Glutamatergic neuron (in vitro differentiated cells): Measurements from ENCODE around the gene RBFOX1. TPM values are rescaled to one million over a fixed set of nuclear protein-coding genes. Genes with fewer than 3 reads are reported as not detected.

Source experiments
- DNase-seq: peaks from one replicate; pipeline ENCODE4 v3.0.0; 2022
- H3K27ac Mint-ChIP-seq: one replicate; pipeline ENCODE4 v1.8.0; 2020; ENCODE audit warnings: mild to moderate bottlenecking, mixed read lengths, inconsistent platforms; ENCODE audit not compliant: unreplicated experiment
- H3K27me3 Mint-ChIP-seq: one replicate; pipeline ENCODE4 v1.8.0; 2020; ENCODE audit warnings: mild to moderate bottlenecking, moderate library complexity, mixed read lengths, inconsistent platforms; ENCODE audit not compliant: unreplicated experiment
- H3K36me3 Mint-ChIP-seq: one replicate; pipeline ENCODE4 v1.8.0; 2020; ENCODE audit warnings: mild to moderate bottlenecking, mixed read lengths, inconsistent platforms; ENCODE audit not compliant: unreplicated experiment
- H3K4me1 Mint-ChIP-seq: one replicate; pipeline ENCODE4 v1.8.0; 2020; ENCODE audit warnings: mild to moderate bottlenecking, low read depth, mixed read lengths, inconsistent platforms; ENCODE audit not compliant: unreplicated experiment
- H3K4me3 Mint-ChIP-seq: one replicate; pipeline ENCODE4 v1.8.0; 2020; ENCODE audit warnings: mild to moderate bottlenecking, mixed read lengths, inconsistent platforms; ENCODE audit not compliant: unreplicated experiment
- H3K9me3 Mint-ChIP-seq: one replicate; pipeline ENCODE4 v1.8.0; 2020; ENCODE audit warnings: mild to moderate bottlenecking, moderate library complexity, mixed read lengths, inconsistent platforms; ENCODE audit not compliant: unreplicated experiment
- total RNA-seq: library from RNA; stranded (reverse); fragmentation: NEBNext Ultra II Directional; extraction: Animal tissue kit (Norgen Biotek cat#: 25700); gene quantifications from one replicate; pipeline ENCODE4 v1.2.1, GENCODE V29; 2021; ENCODE audit not compliant: unreplicated experiment
- TF ChIP-seq, protein P1 (sequence below): fragments of 200-600 bp; sonication (generic); IDR thresholded peaks from one replicate; pipeline ENCODE4 v1.5.0; 2021; ENCODE audit not compliant: partially characterized antibody, unreplicated experiment

Gene RBFOX1
- total RNA-seq, 1 donor from 2014 or later: 30.5 TPM

DNA sequence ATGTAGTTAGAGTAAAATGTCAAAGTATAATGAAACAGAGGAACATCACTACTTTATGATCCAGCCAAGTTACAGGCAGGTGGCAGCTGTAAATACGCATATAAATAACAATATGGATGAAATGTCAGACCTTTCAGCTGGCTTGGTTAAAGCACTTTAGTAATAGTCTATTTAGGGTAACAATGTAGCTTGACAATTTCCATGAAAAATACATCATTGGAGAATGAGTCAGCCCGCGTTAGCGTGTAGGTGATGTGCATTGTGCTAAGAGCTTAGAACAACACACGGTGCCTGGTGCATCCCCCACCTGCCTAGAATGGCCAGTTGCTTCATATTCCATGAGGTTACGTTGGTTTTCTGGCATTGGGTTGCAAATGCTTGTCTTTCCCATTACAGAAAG, 119.4 kb downstream of the RBFOX1 start:
- peaks cover 15% of the 10 kb centered on the region for H3K9me3 Mint-ChIP-seq
- TF ChIP-seq, protein P1, sequence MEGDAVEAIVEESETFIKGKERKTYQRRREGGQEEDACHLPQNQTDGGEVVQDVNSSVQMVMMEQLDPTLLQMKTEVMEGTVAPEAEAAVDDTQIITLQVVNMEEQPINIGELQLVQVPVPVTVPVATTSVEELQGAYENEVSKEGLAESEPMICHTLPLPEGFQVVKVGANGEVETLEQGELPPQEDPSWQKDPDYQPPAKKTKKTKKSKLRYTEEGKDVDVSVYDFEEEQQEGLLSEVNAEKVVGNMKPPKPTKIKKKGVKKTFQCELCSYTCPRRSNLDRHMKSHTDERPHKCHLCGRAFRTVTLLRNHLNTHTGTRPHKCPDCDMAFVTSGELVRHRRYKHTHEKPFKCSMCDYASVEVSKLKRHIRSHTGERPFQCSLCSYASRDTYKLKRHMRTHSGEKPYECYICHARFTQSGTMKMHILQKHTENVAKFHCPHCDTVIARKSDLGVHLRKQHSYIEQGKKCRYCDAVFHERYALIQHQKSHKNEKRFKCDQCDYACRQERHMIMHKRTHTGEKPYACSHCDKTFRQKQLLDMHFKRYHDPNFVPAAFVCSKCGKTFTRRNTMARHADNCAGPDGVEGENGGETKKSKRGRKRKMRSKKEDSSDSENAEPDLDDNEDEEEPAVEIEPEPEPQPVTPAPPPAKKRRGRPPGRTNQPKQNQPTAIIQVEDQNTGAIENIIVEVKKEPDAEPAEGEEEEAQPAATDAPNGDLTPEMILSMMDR: no peak
- H3K4me3 Mint-ChIP-seq: no peak overlapping the region
- DNase-seq: no peak
- peaks cover 4% of the 10 kb centered on the region for H3K36me3 Mint-ChIP-seq
- H3K27ac Mint-ChIP-seq: no peak overlapping the region
- H3K27me3 Mint-ChIP-seq: peaks cover 5% of the 10 kb centered on the region
- H3K4me1 Mint-ChIP-seq: no peaks in the 10 kb centered on the region

DNA sequence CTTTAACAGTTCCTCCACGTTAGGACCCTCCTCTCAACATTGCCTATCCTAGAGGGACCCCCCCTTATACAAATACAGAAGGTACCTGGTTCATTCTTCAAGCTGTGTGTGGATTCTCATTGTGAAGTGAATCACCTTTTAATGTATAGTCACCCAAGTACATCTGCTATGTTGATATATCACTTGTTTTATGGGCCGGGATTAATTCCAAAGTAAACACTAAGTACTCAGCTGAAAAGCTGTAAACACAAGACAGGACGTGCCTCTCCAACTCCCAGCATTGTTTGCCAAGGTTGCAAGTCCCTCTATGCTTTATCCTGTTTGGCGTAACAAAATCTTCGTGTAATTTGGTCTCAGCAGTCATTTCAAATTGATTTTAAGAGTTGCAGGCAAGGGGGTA, 123.6 kb downstream of the RBFOX1 start:
- no peak for DNase-seq
- H3K4me1 Mint-ChIP-seq: no peaks in the 10 kb centered on the region
- peaks cover 4% of the 10 kb centered on the region for H3K9me3 Mint-ChIP-seq
- TF ChIP-seq, protein P1: no peak
- peaks cover 9% of the 10 kb centered on the region for H3K36me3 Mint-ChIP-seq
- H3K27me3 Mint-ChIP-seq: peaks cover 2% of the 10 kb centered on the region
- no peak overlapping the region for H3K27ac Mint-ChIP-seq
- H3K4me3 Mint-ChIP-seq: no peak overlapping the region

DNA sequence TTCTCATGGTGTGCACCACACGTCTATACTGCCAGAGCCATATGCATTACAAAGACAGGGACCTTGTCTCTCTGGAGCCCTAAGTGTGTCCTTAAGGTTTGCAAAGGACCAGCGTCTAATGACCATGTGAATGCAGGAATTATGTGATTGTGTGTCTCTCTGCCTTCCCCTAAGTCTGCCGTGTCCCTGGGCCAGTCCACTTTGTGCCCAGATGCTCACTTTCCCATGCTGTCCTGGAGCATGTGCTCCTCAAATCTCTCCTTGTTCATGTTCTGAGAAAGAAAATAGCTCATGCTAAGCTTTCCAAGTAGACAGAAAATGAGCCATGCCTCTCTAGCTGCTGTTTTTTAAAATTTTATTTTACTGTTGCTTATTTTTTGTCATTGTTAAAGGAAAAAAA, 125.5 kb downstream of the RBFOX1 start:
- TF ChIP-seq, protein P1: no peak

DNA sequence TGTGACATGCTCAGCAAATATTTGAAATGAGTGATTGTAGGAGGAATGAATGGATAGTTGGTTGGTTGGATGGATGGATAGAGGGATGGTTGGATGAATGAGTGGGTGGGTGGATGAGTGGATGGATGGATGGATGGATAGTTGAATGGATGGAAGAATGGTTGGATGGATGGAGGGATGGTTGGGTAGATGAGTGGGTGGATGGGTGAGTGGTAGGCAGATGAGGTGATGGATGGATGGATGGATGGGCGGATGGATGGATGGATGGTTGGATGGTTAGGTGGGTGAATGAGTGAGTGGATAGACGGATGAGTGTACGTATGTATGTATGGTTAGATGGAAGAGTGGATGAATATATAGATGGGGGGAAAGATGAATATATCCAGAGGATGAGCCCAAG, 137.7 kb downstream of the RBFOX1 start:
- H3K27me3 Mint-ChIP-seq: no peaks in the 10 kb centered on the region
- TF ChIP-seq, protein P1: no peak
- H3K4me1 Mint-ChIP-seq: no peaks in the 10 kb centered on the region
- no peak overlapping the region for H3K27ac Mint-ChIP-seq
- no peak overlapping the region for H3K4me3 Mint-ChIP-seq
- DNase-seq: no peak
- H3K9me3 Mint-ChIP-seq: peaks cover 5% of the 10 kb centered on the region
- peaks cover 4% of the 10 kb centered on the region for H3K36me3 Mint-ChIP-seq

More for the DNA sequence above, 125.5 kb downstream of the RBFOX1 start:
- H3K36me3 Mint-ChIP-seq: peaks cover 9% of the 10 kb centered on the region
- H3K4me3 Mint-ChIP-seq: no peak overlapping the region
- peaks cover 2% of the 10 kb centered on the region for H3K27me3 Mint-ChIP-seq
- DNase-seq: no peak
- no peak overlapping the region for H3K27ac Mint-ChIP-seq
- no peaks in the 10 kb centered on the region for H3K4me1 Mint-ChIP-seq
- peaks cover 5% of the 10 kb centered on the region for H3K9me3 Mint-ChIP-seq

DNA sequence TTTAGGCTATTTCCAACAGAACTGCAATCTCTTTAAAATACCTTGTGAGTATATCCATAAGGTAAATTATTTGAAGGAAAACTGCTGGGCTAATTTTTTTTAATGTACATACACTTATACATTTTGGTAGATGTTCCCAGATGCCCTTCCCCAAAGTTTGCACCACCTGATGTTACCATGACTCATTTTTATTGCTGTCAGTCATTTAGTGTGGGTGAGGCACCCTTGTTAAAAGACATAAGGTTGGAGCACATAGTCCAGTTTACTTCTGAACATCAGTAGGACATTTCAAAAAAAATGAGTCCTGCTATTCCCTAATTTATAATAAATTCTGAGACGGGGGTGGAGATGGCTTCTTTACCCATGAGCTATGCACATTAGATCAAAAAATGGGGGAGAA, 138.6 kb downstream of the RBFOX1 start:
- Mint-ChIP-seq H3K9me3 (peaks cover 6% of the 10 kb centered on the region), H3K4me1 (no peaks in the 10 kb centered on the region), H3K27ac (no peak overlapping the region), H3K36me3 (peaks cover 4% of the 10 kb centered on the region), H3K27me3 (no peaks in the 10 kb centered on the region), H3K4me3 (no peak overlapping the region)
- DNase-seq: no peak
- TF ChIP-seq, protein P1: no peak
